Caco-2 (cell line): ENCODE measurements around the gene CCSAP. TPM values are rescaled to one million over a fixed set of nuclear protein-coding genes. Genes with fewer than 3 reads are reported as not detected.

Experiments
- BruUV-seq: library from RNA; stranded (reverse); fragments of 400-500 nt; replicated peaks from 2 replicates; lab custom pipeline; 2021; lab: Mats Ljungman, UMichigan
- CTCF ChIA-PET: fragments of 300-600 bp; sonication (Branson Sonifier 250); formaldehyde crosslinking; loops from one replicate; lab custom pipeline; 2022; ENCODE audit warnings: antibody characterized with exemption; lab: Charles Lee
- POLR2A ChIA-PET: fragments of 300-600 bp; sonication (Branson Sonifier 250); formaldehyde crosslinking; loops from one replicate; lab custom pipeline; 2022; ENCODE audit warnings: antibody characterized with exemption; lab: Charles Lee
- DNase-seq, 2 experiments: peaks; one replicate each; pipeline versions ENCODE4 v3.0.0 to v3.0.0-alpha.2; 2020 to 2022
- H3K27me3 ChIP-seq: replicated peaks from 2 replicates; pipeline ENCODE4 v1.6.0; 2011; ENCODE audit warnings: low read length; ENCODE audit not compliant: control insufficient read depth, insufficient read depth
- H3K36me3 ChIP-seq: 2 replicates; pipeline ENCODE4 v1.5.1; 2011; ENCODE audit warnings: low read length; ENCODE audit not compliant: control insufficient read depth, insufficient read depth
- H3K4me1 ChIP-seq: fragments of 250-450 bp; sonication (Bioruptor Pico); 2 replicates; pipeline ENCODE4 v1.5.1; 2020; ENCODE audit warnings: mild to moderate bottlenecking
- H3K4me3 ChIP-seq: 2 replicates; pipeline ENCODE4 v1.5.1; 2011; ENCODE audit warnings: low read depth, mild to moderate bottlenecking, control low read depth, low read length
- H3K9me3 ChIP-seq: fragments of 250-450 bp; sonication (Bioruptor Pico); 2 replicates; pipeline ENCODE4 v1.5.1; 2020; ENCODE audit warnings: mild to moderate bottlenecking, moderate library complexity
- H3K27ac Mint-ChIP-seq: one replicate; pipeline ENCODE4 v1.8.0; 2022; ENCODE audit warnings: mixed read lengths; ENCODE audit not compliant: unreplicated experiment
- H3K27me3 Mint-ChIP-seq: one replicate; pipeline ENCODE4 v1.8.0; 2022; ENCODE audit warnings: mixed read lengths; ENCODE audit not compliant: insufficient read depth, unreplicated experiment
- H3K36me3 Mint-ChIP-seq: one replicate; pipeline ENCODE4 v1.8.0; 2022; ENCODE audit warnings: mild to moderate bottlenecking, mixed read lengths; ENCODE audit not compliant: insufficient read depth, unreplicated experiment
- H3K4me1 Mint-ChIP-seq: one replicate; pipeline ENCODE4 v1.8.0; 2022; ENCODE audit warnings: low read depth, mixed read lengths; ENCODE audit not compliant: unreplicated experiment
- H3K4me3 Mint-ChIP-seq: one replicate; pipeline ENCODE4 v1.8.0; 2022; ENCODE audit warnings: mild to moderate bottlenecking, moderate library complexity, mixed read lengths; ENCODE audit not compliant: unreplicated experiment
- H3K9me3 Mint-ChIP-seq: one replicate; pipeline ENCODE4 v1.8.0; 2022; ENCODE audit warnings: mixed read lengths; ENCODE audit not compliant: unreplicated experiment
- intact Hi-C: fragments of 100-400 bp; cut with micrococcal nuclease; formaldehyde crosslinking; loops from one replicate; pipeline ENCODE4 v1.10.0; 2022; ENCODE audit not compliant: unreplicated experiment
- total RNA-seq: library from RNA; stranded (reverse); gene quantifications from 2 replicates; pipeline ENCODE4 v1.2.3, GENCODE V29; 2022
- TF ChIP-seq, protein P1 (sequence below), 2 experiments: fragments of 200-600 bp in 1 of 2; IDR thresholded peaks; 1 replicate in 1 of 2; 2 replicates in 1 of 2; pipeline versions ENCODE4 v1.5.1 to v1.8.0; 2011 to 2022; ENCODE audit warnings: antibody characterized with exemption in 1 of 2, control low read depth in 1 of 2, inconsistent platforms in 1 of 2, low read depth in 1 of 2, low read length in 1 of 2, mild to moderate bottlenecking in 1 of 2, moderate library complexity in 1 of 2; ENCODE audit not compliant: insufficient read depth in 1 of 2, severe bottlenecking in 1 of 2, unreplicated experiment in 1 of 2

Gene CCSAP
- total RNA-seq, 1 experiment from 2014 or later, result 11.3 TPM

DNA sequence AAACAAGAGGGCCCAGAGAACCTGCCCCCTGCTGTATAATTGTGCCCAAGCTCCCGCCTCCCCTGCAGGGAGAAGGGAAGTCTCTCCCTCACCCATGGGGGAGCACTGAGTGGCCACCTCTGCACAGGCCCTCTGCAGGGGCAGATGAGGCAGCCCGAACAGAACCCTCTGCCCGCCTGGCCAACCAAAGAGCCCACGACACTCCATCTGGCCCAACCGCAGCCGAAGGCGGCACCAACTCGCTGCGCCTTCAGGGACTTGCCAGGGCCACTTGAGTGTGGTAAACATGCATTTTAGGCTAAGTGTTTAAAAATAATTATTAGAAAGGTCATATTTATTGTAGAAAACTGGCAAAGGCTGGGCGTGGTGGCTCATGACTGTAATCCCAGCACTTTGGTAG lies 34.6 kb upstream of the CCSAP start:
- no peaks in the 10 kb centered on the region for H3K4me1 Mint-ChIP-seq
- intact Hi-C loops, result no loop called here
- H3K27me3 Mint-ChIP-seq, result no peaks in the 10 kb centered on the region
- Histone ChIP-seq H3K4me3 (no peak overlapping the region), H3K36me3 (no peaks in the 10 kb centered on the region), H3K27me3 (no peaks in the 10 kb centered on the region), H3K9me3 (no peaks in the 10 kb centered on the region), H3K4me1 (no peaks in the 10 kb centered on the region)
- no peak overlapping the region for H3K27ac Mint-ChIP-seq
- no peaks in the 10 kb centered on the region for H3K9me3 Mint-ChIP-seq
- no TSS peak for BruUV-seq
- H3K4me3 Mint-ChIP-seq, result no peak overlapping the region
- peaks cover 4% of the 10 kb centered on the region for H3K36me3 Mint-ChIP-seq
- POLR2A ChIA-PET, result no interaction called here
- DNase-seq, result no peak
- TF ChIP-seq, protein P1, sequence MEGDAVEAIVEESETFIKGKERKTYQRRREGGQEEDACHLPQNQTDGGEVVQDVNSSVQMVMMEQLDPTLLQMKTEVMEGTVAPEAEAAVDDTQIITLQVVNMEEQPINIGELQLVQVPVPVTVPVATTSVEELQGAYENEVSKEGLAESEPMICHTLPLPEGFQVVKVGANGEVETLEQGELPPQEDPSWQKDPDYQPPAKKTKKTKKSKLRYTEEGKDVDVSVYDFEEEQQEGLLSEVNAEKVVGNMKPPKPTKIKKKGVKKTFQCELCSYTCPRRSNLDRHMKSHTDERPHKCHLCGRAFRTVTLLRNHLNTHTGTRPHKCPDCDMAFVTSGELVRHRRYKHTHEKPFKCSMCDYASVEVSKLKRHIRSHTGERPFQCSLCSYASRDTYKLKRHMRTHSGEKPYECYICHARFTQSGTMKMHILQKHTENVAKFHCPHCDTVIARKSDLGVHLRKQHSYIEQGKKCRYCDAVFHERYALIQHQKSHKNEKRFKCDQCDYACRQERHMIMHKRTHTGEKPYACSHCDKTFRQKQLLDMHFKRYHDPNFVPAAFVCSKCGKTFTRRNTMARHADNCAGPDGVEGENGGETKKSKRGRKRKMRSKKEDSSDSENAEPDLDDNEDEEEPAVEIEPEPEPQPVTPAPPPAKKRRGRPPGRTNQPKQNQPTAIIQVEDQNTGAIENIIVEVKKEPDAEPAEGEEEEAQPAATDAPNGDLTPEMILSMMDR (IDR thresholded peaks at IDR 0.05; ENCODE audit: insufficient read depth in 1 of 2, low read depth in 1 of 2, low read length in 1 of 2, severe bottlenecking in 1 of 2, unreplicated experiment in 1 of 2), result no peak
- CTCF ChIA-PET, result no interaction called here

DNA sequence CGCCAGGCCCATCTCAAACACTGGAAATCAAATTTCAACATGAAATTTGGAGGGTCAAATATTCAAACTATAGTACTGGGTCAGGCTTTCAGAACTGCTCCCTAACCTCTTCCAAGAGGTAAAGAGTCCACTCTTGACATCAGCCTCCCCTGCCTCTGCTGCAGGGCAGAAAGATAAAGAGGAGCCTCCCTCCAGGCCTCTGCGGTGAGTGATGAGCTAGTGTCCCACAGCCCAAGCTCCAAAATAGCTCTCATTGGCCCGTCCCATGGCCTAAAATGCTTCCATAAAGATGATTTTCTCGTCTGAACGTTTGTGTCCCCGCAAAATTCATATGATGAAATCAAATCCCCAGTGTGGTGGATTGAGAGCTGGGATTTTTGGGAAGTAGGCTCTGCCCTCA lies 33.7 kb upstream of the CCSAP start:
- no peak for DNase-seq
- H3K36me3 ChIP-seq, result no peaks in the 10 kb centered on the region
- Mint-ChIP-seq H3K9me3 (no peaks in the 10 kb centered on the region), H3K4me3 (no peak overlapping the region), H3K27me3 (no peaks in the 10 kb centered on the region), H3K4me1 (no peaks in the 10 kb centered on the region), H3K36me3 (peaks cover 4% of the 10 kb centered on the region), H3K27ac (no peak overlapping the region)
- H3K9me3 ChIP-seq, result no peaks in the 10 kb centered on the region
- TF ChIP-seq, protein P1 (IDR thresholded peaks at IDR 0.05; ENCODE audit: insufficient read depth in 1 of 2, low read depth in 1 of 2, low read length in 1 of 2, severe bottlenecking in 1 of 2, unreplicated experiment in 1 of 2), result no peak
- H3K4me3 ChIP-seq, result no peak overlapping the region
- intact Hi-C loops, result no loop called here
- no TSS peak for BruUV-seq
- H3K4me1 ChIP-seq, result no peaks in the 10 kb centered on the region
- CTCF ChIA-PET, result interaction anchor here (0.6 kb wide), 1 partner anchor 640 kb away, joined by 3 read pairs; no protein-coding TSS in a partner anchor
- POLR2A ChIA-PET, result no interaction called here
- no peaks in the 10 kb centered on the region for H3K27me3 ChIP-seq

DNA sequence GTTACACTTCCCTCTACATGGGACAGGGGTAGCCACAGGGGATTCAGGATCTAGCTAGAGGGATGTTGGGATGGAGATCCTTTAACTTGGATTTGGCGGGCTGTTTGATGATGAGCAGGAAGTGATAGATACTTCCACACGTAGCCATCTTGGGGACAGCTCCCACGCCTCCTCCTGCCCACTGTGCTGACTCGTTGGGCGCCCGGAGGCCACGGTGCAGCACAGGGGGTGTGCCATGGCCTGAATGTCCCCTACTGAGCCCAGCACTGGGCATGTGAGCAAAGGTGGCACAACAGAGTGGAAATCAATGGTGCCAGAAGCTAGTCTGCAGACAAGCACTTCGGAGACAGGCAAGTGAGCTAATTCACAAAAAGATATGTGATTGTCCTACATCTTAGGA lies 31.6 kb upstream of the CCSAP start:
- Mint-ChIP-seq H3K27ac (no peak overlapping the region), H3K4me1 (no peaks in the 10 kb centered on the region), H3K36me3 (peaks cover 4% of the 10 kb centered on the region), H3K27me3 (peaks cover 7% of the 10 kb centered on the region), H3K9me3 (no peaks in the 10 kb centered on the region), H3K4me3 (no peak overlapping the region)
- no peak overlapping the region for H3K4me3 ChIP-seq
- DNase-seq, result no peak
- ChIA-PET CTCF (no interaction called here), POLR2A (interaction anchor here (0.5 kb wide), 1 partner anchor 12 kb away, joined by 3 read pairs; no protein-coding TSS in a partner anchor)
- intact Hi-C loops, result no loop called here
- no peaks in the 10 kb centered on the region; the same call in 1 of the 2 replicates for H3K27me3 ChIP-seq
- H3K36me3 ChIP-seq, result no peaks in the 10 kb centered on the region
- TF ChIP-seq, protein P1 (IDR thresholded peaks at IDR 0.05; ENCODE audit: insufficient read depth in 1 of 2, low read depth in 1 of 2, low read length in 1 of 2, severe bottlenecking in 1 of 2, unreplicated experiment in 1 of 2), result no peak
- H3K9me3 ChIP-seq, result no peaks in the 10 kb centered on the region
- H3K4me1 ChIP-seq, result no peaks in the 10 kb centered on the region
- no TSS peak for BruUV-seq
